HepG2 (cell line): ENCODE measurements around the gene ITGA7. TPM values are rescaled to one million over a fixed set of nuclear protein-coding genes. Genes with fewer than 3 reads are reported as not detected.

ENCODE experiments used
- ASH2L ChIP-seq: fragments of 300-600, 200-600 bp; sonication (generic); IDR thresholded peaks from 2 replicates; pipeline ENCODE4 v1.7.0; 2017; ENCODE audit warnings: low read depth, mild to moderate bottlenecking, moderate library complexity, mixed read lengths, low read length; ENCODE audit not compliant: insufficient read length
- EHMT2 ChIP-seq: fragments of 200-600 bp; sonication (generic); IDR thresholded peaks from 2 replicates; pipeline ENCODE4 v1.7.0; 2017; ENCODE audit warnings: antibody characterized with exemption, low read depth, low read length, borderline replicate concordance
- IRF2 ChIP-seq: IDR thresholded peaks from 2 replicates; pipeline ENCODE4 v1.6.1; 2018; ENCODE audit warnings: missing genetic modification reagents, missing compliant biosample characterization
- SCMH1 ChIP-seq: sonication (generic); formaldehyde crosslinking; IDR thresholded peaks from 2 replicates; pipeline ENCODE4 v1.9.0; 2021; ENCODE audit warnings: missing genetic modification reagents, mild to moderate bottlenecking, borderline replicate concordance
- SRSF1 ChIP-seq: fragments of 200-400 bp; formaldehyde crosslinking; optimal IDR thresholded peaks from 2 replicates; pipeline ENCODE3; 2017; ENCODE audit warnings: mild to moderate bottlenecking, low read depth, low read length, moderate library complexity
- TMF1 ChIP-seq: sonication (generic); formaldehyde crosslinking; IDR thresholded peaks from 2 replicates; pipeline ENCODE4 v1.8.1; 2022; ENCODE audit warnings: low read depth, missing genetic modification reagents
- WIZ ChIP-seq: sonication (generic); formaldehyde crosslinking; IDR thresholded peaks from 2 replicates; pipeline ENCODE4 v1.5.1; 2020; ENCODE audit warnings: mild to moderate bottlenecking, missing genetic modification reagents
- ZNF20 ChIP-seq: sonication (generic); formaldehyde crosslinking; IDR thresholded peaks from 2 replicates; pipeline ENCODE4 v1.4.0; 2020; ENCODE audit warnings: mild to moderate bottlenecking, moderate library complexity, missing genetic modification reagents
- ZNF670 ChIP-seq: sonication (generic); formaldehyde crosslinking; IDR thresholded peaks from 2 replicates; pipeline ENCODE4 v1.8.0; 2022; ENCODE audit warnings: mild to moderate bottlenecking, missing genetic modification reagents, borderline replicate concordance
- ZNF746 ChIP-seq: sonication (generic); formaldehyde crosslinking; IDR thresholded peaks from 2 replicates; pipeline ENCODE4 v1.8.0; 2022; ENCODE audit warnings: mild to moderate bottlenecking, missing genetic modification reagents
- ZNF780A ChIP-seq: sonication (generic); formaldehyde crosslinking; IDR thresholded peaks from 2 replicates; pipeline ENCODE4 v1.8.0; 2022; ENCODE audit warnings: mild to moderate bottlenecking, missing genetic modification reagents, moderate library complexity
- polyA plus RNA-seq, 8 experiments: library from polyadenylated mRNA; depleted of rRNA in 3 of 8; stranded (reverse) in 7 of 8; unstranded in 1 of 8; fragments of >200 nt; fragmentation: Illumina TruSeq in 4 of 8; extraction: Trizol in 4 of 8; gene quantifications; 2 replicates each; pipeline versions ENCODE4 v1.2.1 to v1.2.3, GENCODE V29; 2011 to 2016; ENCODE audit warnings: low read depth in 4 of 8, missing spikeins in 1 of 8, mixed read lengths in 1 of 8; ENCODE audit not compliant: insufficient read depth in 1 of 8
- total RNA-seq, 5 experiments: library from RNA; depleted of rRNA; stranded (reverse); fragments of >200 nt; fragmentation: Illumina TruSeq; extraction: Trizol; gene quantifications; 2 replicates each; pipeline ENCODE4 v1.2.3, GENCODE V29; 2016; ENCODE audit warnings: low read depth in 1 of 5
- TF ChIP-seq, protein P1 (sequence below): sonication (generic); formaldehyde crosslinking; IDR thresholded peaks from 2 replicates; pipeline ENCODE4 v1.4.0; 2020; ENCODE audit warnings: mild to moderate bottlenecking, missing genetic modification reagents
- TF ChIP-seq, protein P2 (sequence below): sonication (generic); formaldehyde crosslinking; IDR thresholded peaks from 2 replicates; pipeline ENCODE4 v1.4.0; 2020; ENCODE audit warnings: missing genetic modification reagents
- TF ChIP-seq, protein P3 (sequence below): sonication (generic); formaldehyde crosslinking; IDR thresholded peaks from 2 replicates; pipeline ENCODE4 v1.5.1; 2020; ENCODE audit warnings: missing genetic modification reagents, mild to moderate bottlenecking, borderline replicate concordance
- TF ChIP-seq, protein P4 (sequence below): IDR thresholded peaks from 2 replicates; pipeline ENCODE4 v1.6.1; 2016; ENCODE audit warnings: low read depth, borderline replicate concordance
- TF ChIP-seq, protein P5 (sequence below): sonication (generic); formaldehyde crosslinking; IDR thresholded peaks from 2 replicates; pipeline ENCODE4 v1.4.0; 2020; ENCODE audit warnings: low read depth, mild to moderate bottlenecking, missing genetic modification reagents
- TF ChIP-seq, protein P6 (sequence below): sonication (generic); formaldehyde crosslinking; IDR thresholded peaks from 2 replicates; pipeline ENCODE4 v1.5.1; 2020; ENCODE audit warnings: mild to moderate bottlenecking, missing genetic modification reagents, moderate library complexity
- TF ChIP-seq, protein P7 (sequence below): IDR thresholded peaks from 2 replicates; pipeline ENCODE4 v1.6.1; 2016; ENCODE audit warnings: low read depth

ITGA7 gene
- total and polyA plus RNA-seq, 2 of the 13 experiments (the other 11 are each of a cell fraction or from before 2014, with no cell fraction given): 0.65 to 0.75 TPM

DNA sequence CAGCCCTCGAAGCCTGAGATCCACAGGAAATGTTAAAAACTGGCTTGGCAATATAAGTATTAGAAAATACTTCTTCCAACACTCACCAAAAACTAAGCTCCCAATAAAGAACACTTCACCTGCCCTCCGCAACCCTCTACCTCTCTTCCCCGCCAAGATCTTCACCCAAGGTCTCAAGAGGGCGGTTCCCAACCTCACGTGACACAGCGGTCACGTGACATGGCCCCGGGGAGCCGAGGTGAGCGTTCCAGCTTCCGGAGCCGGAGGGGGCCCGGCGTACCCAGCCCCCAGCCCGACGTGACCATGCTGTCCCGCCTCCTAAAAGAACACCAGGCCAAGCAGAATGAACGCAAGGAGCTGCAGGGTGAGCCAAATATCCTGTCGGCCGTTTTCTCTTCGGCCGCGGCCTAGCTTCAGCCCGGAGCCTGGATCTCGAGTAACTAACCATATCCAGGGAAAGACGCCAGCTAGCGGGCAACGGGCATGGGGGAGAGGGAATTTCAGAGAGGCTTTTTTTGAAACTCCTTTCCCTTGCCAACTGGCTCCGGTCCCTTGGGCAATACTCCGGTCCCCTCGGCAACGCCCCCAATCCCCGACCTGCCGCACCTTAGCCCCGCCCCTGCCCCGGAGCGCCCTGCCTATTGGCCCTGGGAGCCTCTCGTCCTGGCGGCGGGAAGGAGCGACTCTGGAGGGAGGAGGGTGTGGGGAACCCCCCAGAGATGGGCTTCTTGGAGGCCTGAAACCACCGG, 8.3 kb upstream of the ITGA7 start, which contains the start of gene BLOC1S1 (continued):
- TF ChIP-seq, protein P1, sequence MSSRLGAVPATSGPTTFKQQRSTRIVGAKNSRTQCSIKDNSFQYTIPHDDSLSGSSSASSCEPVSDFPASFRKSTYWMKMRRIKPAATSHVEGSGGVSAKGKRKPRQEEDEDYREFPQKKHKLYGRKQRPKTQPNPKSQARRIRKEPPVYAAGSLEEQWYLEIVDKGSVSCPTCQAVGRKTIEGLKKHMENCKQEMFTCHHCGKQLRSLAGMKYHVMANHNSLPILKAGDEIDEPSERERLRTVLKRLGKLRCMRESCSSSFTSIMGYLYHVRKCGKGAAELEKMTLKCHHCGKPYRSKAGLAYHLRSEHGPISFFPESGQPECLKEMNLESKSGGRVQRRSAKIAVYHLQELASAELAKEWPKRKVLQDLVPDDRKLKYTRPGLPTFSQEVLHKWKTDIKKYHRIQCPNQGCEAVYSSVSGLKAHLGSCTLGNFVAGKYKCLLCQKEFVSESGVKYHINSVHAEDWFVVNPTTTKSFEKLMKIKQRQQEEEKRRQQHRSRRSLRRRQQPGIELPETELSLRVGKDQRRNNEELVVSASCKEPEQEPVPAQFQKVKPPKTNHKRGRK: no peak
- no peak for TF ChIP-seq ZNF20
- TF ChIP-seq, protein P2, sequence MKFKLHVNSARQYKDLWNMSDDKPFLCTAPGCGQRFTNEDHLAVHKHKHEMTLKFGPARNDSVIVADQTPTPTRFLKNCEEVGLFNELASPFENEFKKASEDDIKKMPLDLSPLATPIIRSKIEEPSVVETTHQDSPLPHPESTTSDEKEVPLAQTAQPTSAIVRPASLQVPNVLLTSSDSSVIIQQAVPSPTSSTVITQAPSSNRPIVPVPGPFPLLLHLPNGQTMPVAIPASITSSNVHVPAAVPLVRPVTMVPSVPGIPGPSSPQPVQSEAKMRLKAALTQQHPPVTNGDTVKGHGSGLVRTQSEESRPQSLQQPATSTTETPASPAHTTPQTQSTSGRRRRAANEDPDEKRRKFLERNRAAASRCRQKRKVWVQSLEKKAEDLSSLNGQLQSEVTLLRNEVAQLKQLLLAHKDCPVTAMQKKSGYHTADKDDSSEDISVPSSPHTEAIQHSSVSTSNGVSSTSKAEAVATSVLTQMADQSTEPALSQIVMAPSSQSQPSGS (CRISPR knock-in tag): 0 out of 2 replicates have a peak, but pooled peaks have one; percentile 54
- TF ChIP-seq, protein P3, sequence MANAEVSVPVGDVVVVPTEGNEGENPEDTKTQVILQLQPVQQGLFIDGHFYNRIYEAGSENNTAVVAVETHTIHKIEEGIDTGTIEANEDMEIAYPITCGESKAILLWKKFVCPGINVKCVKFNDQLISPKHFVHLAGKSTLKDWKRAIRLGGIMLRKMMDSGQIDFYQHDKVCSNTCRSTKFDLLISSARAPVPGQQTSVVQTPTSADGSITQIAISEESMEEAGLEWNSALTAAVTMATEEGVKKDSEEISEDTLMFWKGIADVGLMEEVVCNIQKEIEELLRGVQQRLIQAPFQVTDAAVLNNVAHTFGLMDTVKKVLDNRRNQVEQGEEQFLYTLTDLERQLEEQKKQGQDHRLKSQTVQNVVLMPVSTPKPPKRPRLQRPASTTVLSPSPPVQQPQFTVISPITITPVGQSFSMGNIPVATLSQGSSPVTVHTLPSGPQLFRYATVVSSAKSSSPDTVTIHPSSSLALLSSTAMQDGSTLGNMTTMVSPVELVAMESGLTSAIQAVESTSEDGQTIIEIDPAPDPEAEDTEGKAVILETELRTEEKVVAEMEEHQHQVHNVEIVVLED (CRISPR knock-in tag): peak; percentile 70
- 0 out of 2 replicates have a peak, but pooled peaks have one; percentile 74 for TF ChIP-seq ZNF780A (CRISPR knock-in tag)
- peak; percentile 83 for TF ChIP-seq IRF2 (CRISPR knock-in tag)
- peak; percentile 67; the same call in 1 of the 2 replicates for TF ChIP-seq TMF1 (CRISPR knock-in tag)
- TF ChIP-seq, protein P4, sequence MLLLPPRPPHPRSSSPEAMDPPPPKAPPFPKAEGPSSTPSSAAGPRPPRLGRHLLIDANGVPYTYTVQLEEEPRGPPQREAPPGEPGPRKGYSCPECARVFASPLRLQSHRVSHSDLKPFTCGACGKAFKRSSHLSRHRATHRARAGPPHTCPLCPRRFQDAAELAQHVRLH (CRISPR knock-in tag): peak; percentile 37; the same call in 1 of the 2 replicates
- TF ChIP-seq, protein P5, sequence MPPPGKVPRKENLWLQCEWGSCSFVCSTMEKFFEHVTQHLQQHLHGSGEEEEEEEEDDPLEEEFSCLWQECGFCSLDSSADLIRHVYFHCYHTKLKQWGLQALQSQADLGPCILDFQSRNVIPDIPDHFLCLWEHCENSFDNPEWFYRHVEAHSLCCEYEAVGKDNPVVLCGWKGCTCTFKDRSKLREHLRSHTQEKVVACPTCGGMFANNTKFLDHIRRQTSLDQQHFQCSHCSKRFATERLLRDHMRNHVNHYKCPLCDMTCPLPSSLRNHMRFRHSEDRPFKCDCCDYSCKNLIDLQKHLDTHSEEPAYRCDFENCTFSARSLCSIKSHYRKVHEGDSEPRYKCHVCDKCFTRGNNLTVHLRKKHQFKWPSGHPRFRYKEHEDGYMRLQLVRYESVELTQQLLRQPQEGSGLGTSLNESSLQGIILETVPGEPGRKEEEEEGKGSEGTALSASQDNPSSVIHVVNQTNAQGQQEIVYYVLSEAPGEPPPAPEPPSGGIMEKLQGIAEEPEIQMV: no peak
- TF ChIP-seq, protein P6, sequence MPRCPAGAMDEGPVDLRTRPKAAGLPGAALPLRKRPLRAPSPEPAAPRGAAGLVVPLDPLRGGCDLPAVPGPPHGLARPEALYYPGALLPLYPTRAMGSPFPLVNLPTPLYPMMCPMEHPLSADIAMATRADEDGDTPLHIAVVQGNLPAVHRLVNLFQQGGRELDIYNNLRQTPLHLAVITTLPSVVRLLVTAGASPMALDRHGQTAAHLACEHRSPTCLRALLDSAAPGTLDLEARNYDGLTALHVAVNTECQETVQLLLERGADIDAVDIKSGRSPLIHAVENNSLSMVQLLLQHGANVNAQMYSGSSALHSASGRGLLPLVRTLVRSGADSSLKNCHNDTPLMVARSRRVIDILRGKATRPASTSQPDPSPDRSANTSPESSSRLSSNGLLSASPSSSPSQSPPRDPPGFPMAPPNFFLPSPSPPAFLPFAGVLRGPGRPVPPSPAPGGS (CRISPR knock-in tag): no peak
- no peak for TF ChIP-seq ZNF670 (CRISPR knock-in tag)
- no peak for TF ChIP-seq WIZ (CRISPR knock-in tag)
- peak; percentile 95 for TF ChIP-seq ASH2L
- TF ChIP-seq EHMT2: no peak; the same call in 1 of the 2 replicates
- TF ChIP-seq ZNF746 (CRISPR knock-in tag): peak; percentile 85; the same call in 1 of the 2 replicates
- no peak for TF ChIP-seq SCMH1 (CRISPR knock-in tag)
- TF ChIP-seq, protein P7, sequence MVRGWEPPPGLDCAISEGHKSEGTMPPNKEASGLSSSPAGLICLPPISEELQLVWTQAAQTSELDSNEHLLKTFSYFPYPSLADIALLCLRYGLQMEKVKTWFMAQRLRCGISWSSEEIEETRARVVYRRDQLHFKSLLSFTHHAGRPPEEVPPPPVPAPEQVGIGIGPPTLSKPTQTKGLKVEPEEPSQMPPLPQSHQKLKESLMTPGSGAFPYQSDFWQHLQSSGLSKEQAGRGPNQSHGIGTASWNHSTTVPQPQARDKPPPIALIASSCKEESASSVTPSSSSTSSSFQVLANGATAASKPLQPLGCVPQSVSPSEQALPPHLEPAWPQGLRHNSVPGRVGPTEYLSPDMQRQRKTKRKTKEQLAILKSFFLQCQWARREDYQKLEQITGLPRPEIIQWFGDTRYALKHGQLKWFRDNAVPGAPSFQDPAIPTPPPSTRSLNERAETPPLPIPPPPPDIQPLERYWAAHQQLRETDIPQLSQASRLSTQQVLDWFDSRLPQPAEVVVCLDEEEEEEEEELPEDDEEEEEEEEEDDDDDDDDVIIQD (CRISPR knock-in tag): peak; percentile 48; the same call in 1 of the 2 replicates
- peak; percentile 64 for TF ChIP-seq SRSF1
